Stomach (tissue), 4 donors: ENCODE results near the gene FEZ2.

ENCODE experiments used
- CTCF ChIP-seq, 7 experiments: fragments of 450-650 bp in 4 of 7; fragments of 200-600 bp in 3 of 7; sonication (generic) in 3 of 7; IDR thresholded peaks; one replicate each; pipeline ENCODE4 v1.5.1; 2016 to 2019; ENCODE audit warnings: antibody characterized with exemption in 7 of 7, control low read depth in 2 of 7, mild to moderate bottlenecking in 1 of 7
- POLR2AphosphoS5 ChIP-seq, 3 donors: sonication (generic); formaldehyde crosslinking; IDR thresholded peaks; one replicate each; pipeline ENCODE4 v1.6.1; 2016; ENCODE audit warnings: antibody characterized with exemption in 3 of 3

DNA sequence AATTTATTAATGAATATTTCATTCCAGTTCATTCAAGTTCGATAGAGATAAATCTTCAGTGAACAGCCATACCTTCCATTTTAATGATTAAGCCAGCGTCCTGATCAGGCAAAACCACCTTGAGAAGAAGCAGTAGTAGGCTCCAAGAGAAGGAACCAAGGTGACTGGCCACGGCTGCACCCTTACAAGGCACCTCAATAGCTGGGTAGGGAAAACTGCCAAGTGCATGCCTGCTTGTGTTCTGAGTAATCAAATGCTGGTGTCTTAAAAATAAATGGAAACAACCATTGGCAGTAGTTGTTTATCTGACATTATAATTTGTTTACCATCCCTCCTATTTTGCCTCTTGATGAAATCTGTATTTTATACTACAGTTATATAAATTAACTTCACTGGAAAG lies 10.0 kb upstream of the FEZ2 start:
- TF ChIP-seq CTCF (IDR thresholded peaks at IDR 0.05) = no peak
- no peak for TF ChIP-seq POLR2AphosphoS5 (IDR thresholded peaks at IDR 0.05)
